GM18519 (cell line): ENCODE measurements around the gene AUP1.
"Not testable (repeated sequence)": the region's sequence is repeated elsewhere in the genome, so short reads cannot be mapped to it uniquely, and the experiment has no call there.

ENCODE experiments used
- ATAC-seq: cut with Tn5 transposase; IDR thresholded peaks from one replicate; pipeline ENCODE4 v1.9.1; 2021; ENCODE audit warnings: mild to moderate bottlenecking, moderate library complexity; ENCODE audit not compliant: unreplicated experiment, low FRiP score

Gene AUP1

GRCh38 chr2:74500578-74500946 is 28.9 kb downstream of the AUP1 start:
- ATAC-seq = no peak

- no peak for ATAC-seq
Observed at GRCh38 chr2:74499940-74500577, 29.4 kb downstream of the AUP1 start.

DNA sequence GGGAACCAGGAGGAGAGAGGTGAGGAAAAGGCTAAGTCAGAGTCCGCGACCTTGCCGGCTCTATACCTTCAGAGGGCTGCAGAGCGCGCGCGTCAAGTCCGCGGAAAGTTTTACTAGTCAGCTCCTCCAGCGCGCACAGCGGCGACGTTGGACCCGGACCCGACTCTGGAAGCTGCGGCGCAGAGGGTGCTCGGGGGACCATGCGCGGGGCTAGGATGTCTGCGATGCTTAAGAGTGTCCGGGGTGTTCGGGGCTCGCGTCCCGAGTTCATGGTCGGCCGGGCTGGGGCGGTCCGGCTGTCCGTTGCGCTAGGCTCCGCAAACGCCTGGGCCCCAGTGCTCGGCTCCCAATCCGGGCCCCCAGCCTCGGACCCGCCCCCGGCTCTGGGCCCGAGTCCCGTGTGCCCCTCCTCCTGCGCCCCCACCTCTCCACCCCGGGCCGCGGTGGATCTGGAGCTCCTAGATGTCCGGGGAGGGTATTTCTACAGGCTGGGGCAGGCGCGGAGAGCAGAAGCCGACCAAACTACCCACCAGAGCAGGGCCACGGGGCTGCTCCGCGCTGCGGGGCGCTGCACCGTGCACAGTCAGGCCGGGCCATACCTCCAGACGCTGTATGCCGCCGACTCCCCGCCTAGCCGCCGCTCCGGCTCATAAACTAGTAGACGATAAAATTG is 30.1 kb downstream of the AUP1 start, which contains the start of gene LBX2:
TSS of gene LBX2 (minus strand) at position 337 of the 673 bp plus-strand sequence. CDS start at position 271, 66 bp downstream.
- ATAC-seq = no peak

DNA sequence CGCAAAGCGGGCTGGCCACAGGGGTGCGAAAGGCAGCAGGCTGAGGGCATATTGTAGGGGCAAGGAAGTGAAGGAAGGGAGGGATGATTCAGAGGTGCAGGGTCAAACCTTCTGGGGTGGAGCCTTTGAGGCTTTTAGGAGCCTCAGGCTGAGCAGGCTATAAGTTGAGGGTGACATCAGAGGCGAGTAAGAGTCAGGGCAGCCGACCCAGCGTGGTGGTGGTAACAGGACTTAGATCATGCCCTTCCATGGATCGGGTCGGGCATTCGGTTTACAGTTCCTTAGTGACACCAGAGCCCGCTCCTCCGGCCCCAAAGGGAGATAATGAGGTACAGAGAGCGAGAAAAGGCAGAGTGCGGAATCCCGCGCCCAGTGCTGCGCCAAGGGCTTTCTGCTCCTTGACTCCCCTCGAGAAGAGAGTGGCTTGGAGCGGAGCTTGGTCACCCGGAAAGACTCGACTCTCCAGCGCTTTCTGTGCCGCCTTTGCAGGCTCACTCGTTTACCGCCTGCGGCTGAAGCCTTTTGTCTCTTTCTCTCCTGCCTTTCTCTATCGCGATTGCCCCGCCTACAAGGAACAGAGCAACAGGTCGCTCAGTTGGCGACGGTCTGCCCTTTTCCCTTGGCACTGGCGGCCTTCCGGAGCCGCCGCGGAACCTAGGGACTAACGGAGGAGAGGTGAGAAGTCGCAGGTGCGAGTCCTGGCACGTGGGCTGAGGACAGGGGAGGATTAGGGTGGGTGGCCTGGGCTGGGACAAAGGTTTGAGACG is 30.8 kb downstream of the AUP1 start:
- ATAC-seq = no peak

DNA sequence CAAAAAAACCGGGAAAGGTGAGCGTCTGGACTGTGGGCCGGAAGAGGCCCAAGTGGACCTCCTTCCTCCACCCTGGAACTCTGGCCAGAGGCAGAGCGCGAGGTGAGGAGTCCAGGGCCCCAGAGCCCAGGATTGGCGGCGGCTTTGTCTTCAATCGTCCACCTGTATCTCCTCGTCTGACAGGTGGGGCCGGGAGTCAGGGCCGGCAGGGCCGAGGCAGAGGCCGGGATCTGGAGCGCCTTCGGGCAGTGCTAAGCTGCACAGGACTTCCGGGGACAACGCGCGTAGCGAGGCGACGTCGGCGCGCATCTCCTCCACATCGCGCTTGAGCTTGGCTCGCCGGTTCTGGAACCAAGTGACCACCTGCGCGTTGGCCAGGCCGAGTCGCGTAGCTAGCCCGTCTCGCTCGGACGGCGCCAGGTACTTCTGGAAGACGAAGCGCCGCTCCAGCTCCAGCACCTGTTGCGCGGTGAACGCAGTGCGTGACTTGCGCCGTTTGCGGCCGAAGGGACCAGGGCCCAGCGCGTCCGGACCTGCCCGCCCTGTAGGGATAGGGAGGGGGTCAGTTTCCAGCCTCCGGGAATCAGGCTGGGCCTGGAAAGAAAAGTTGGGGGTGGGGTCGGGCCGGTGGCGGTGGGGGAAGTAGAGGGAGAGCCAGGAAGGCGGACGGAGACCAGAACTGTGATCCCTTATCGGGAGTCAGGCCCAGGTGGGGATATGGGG is 31.6 kb downstream of the AUP1 start:
- no peak for ATAC-seq

DNA sequence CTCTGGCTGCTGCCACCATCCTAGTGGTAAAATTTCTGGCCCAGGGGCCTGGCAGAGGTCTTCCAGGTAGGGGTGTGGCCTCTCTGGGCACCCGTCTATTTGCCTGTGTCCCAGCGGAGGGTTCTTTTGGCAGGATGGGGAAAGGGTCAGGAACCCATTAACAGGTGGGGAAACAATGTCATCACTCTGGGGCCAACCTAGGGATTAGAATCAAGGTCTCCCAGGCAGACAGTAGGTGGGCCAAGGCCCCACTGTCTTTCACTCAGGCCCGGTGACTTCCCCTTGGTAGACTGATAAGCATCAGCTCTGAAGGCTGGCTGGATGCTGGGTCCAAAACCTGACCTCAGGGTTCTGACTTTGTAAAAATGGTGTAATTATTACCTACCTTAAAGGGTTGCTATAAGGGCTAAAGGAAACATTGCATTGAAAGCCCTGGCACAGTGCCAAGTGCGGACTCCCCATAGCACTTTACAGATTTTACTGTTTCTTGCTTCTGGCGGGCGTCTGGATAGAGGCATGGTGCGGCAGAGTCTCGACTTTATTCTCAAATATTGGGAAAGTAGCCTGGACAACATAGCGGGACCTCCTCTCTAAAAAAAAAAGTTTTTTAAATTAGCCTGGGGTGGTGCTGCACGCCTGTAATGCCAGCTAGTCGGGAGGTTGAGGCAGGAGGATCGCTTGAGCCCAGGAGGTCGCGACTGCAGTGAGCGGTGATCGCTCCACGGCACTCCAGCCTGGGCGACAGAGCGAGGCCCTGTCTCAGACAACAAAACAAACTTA is 32.3 kb downstream of the AUP1 start:
- no peak for ATAC-seq

- ATAC-seq = no peak
Observed at GRCh38 chr2:74495440-74495839, 34.1 kb downstream of the AUP1 start.

DNA sequence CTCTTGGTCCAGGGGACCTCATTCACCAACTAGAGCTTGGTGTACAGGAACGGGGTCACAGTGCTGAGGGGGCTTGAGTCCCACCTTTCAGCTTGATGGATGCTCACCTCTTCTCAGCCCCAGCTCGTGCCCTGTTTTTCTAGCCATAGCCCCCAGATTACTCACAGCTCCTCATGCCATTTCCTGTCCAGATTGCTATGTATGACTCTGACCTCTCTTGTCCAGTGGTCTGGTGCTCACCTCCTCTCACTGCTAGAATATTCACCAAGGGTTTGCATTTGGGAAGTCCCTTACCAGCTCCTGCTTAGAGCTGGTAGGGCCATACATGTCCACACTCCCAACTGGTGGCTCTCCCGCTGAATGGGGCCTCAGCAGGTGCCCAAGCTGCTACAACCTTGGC is 36.0 kb downstream of the AUP1 start:
- ATAC-seq = no peak

DNA sequence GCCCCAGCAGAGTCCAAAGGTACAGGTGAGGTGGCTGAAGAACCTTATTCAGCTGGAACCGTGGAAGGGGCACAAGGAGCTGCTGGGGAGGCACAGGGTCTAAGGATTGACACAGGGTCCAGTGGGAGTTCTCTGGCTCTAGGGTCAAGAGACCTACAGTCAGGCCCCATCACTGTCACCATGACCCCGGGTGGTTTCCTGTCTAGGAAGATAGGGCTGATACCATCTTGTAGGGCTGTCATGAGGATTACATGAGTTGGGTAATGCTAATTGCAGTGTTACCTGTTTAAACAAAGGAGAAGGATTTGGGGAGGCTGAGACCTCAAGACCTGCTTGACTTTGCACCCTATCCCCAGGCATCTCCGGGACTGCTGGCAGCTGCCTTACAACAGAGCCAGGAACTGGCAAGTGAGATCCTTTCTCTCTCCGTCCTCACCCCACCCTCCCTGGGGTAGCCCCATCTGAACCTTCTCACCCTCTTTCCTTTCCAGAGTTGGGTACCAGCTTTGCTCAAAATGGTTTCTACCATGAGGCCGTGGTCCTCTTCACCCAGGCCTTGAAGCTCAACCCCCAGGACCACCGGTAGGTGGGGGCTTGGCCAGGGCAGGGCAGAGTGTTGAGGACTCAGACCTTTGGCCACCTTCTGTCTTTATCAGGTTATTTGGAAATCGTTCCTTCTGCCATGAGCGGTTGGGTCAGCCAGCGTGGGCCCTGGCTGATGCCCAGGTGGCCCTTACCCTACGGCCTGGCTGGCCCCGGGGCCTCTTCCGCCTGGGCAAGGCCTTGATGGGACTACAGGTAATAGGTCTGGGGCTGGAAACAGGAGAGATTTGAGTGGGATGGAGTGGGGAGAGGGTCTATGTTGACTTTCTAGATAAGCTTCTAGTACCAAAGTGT is 37.6 kb downstream of the AUP1 start:
- ATAC-seq = no peak

GRCh38 chr2:74489906-74490305 is 39.6 kb downstream of the AUP1 start:
- no peak for ATAC-seq

DNA sequence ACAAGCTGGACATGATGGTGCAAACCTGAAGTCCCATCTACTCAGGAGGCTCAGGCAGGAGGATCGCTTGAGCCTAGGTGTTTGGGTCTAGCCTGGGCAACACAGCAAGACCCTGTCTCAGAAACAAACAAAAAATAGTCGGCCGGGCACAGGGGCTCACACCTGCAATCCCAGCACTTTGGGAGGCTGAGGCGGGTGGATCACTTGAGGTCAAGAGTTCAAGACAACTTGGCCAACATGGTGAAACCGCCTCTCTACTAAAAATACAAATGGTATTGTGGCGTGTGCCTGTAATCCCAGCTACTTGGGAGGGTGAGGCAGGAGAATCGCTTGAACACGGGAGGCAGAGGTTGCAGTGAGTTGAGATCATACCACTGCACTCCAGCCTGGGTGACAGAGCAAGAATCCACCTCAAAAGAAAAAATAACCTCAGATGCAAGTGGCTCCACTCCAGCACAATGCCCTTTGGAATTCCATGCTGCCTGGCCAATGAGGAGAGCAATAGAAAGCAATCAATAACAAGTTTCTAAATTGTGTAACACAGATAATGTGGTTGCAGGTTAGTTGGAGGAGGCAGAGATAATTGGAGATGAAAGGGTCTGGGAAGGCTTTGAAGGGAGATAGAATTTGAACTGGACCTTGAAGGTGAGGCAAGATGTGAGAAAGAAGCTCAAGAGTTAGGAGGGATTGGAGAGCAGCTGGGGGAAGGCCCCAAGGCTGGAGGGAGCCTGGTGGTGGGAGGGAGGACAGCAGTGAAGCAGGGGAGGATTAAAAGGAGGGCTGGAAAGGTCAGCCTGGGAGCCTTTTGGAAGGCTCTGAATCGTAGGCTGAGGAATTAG is 40.6 kb downstream of the AUP1 start:
- ATAC-seq = no peak

- ATAC-seq = no peak
Observed at GRCh38 chr2:74486141-74486540, 43.4 kb downstream of the AUP1 start.

DNA sequence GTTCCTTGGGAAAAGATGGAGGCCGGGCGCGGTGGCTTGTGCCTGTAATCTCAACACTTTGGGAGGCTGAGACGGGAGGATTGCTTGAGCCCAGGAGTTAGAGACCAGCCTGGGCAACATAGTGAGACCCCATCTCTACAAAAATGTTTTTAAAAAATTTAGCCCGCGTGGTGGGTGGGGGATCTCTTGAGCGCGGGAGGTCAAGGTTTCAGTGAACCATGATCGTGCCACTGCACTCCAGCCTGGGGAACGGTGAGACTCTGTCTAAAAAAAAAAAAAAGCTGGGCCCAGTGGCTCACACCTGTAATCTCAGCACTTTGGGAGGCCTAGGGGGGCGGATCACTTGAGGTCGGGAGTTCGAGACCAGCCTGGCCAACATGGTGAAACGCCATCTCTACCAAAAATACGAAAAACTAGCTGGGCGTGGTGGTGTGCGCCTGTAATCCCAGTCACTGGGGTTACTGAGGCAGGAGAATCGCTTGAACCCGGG is 45.8 kb downstream of the AUP1 start:
- ATAC-seq = not testable (repeated sequence)

GRCh38 chr2:74482801-74483674 is 46.5 kb downstream of the AUP1 start, which contains the start of the genes CCDC142 and TTC31:
TSS of gene CCDC142 (minus strand) at chr2:74482998. CDS start at chr2:74482837, 161 bp downstream.
TSS of gene TTC31 (plus strand) at chr2:74483081. CDS start at chr2:74483096, 15 bp downstream.
- ATAC-seq = peak; percentile 67

- peak; percentile 34 for ATAC-seq
Observed at GRCh38 chr2:74481961-74482800, 47.3 kb downstream of the AUP1 start.

DNA sequence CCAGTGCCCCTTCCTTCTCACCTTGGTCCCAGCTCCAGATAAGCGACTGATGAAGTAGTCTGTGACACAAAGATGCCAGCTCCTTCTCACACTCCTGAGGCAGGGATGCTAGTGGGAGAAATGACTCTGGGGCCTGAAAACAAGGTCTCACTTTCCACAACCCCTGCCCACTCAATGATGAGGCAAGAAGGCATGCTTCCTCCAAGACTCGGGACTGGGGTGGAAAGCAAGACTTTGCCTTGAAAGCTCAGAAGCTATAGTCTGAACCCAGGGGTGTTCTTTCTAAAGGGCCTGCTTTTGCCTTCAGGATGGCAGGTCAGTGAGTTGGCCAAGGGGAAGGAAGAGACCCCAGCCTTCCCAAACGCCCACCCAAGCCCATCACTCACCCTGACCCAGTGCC is 48.1 kb downstream of the AUP1 start:
- no peak for ATAC-seq
